Measurements from ENCODE around the gene URB2. TPM values are rescaled to one million over a fixed set of nuclear protein-coding genes. Genes with fewer than 3 reads are reported as not detected.

URB2 gene
- total RNA-seq, 1 experiment from 2014 or later = 21.9 TPM

DNA sequence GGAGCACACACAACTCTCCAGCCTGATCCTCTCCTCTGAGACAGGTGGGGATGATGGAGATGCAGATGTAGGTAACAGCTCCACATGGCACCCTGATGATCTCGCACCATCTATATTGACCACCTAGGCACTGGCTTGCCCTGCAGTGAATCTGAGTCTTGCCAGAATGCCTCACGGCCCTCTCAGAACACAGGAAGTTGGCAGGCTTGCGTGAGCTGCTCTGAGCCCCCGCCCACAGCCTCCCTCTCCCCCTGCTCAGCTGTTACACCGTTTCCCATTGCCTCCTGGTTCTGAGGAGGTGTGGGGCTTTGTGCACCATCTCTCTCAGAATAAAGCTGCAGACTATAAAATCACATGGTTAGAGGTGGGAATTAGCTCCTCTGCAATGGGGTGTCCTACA lies 48.0 kb downstream of the URB2 start:
- intact Hi-C loops (cut with micrococcal nuclease; ENCODE audit: unreplicated experiment) (no loop called here), in situ Hi-C loops (cut with HindIII; ENCODE audit: low pct_unique_long_range_greater_than_20kb, low sequenced_read_pairs) (no loop called here)
- Histone ChIP-seq H3K27ac (ENCODE audit: low read length) (no peak overlapping the region), H3K4me1 (ENCODE audit: control insufficient read depth, insufficient read depth, low read length) (no peaks in the 10 kb centered on the region), H3K4me3 (ENCODE audit: low read depth in 2 of 2, low read length in 2 of 2) (no peak overlapping the region), H3K9me3 (ENCODE audit: control insufficient read depth, insufficient read depth, low read depth, low read length) (no peaks in the 10 kb centered on the region), H3K27me3 (ENCODE audit: control insufficient read depth, insufficient read depth, low read length) (no peaks in the 10 kb centered on the region), H3K36me3 (ENCODE audit: control insufficient read depth, insufficient read depth, low read length) (no peaks in the 10 kb centered on the region)
- POLR2A ChIA-PET = no interaction called here
- BruUV-seq (replicated peaks) = no TSS peak
- no peak for ATAC-seq
- DNase-seq (ENCODE audit: low read depth, low spot score) = no peak
- no peak for TF ChIP-seq SIN3A (IDR thresholded peaks at IDR 0.05; ENCODE audit: borderline replicate concordance, insufficient read depth, low read depth, low read length)
- no peak for TF ChIP-seq REST (IDR thresholded peaks at IDR 0.05; ENCODE audit: insufficient read depth in 1 of 2, low read depth in 2 of 2, low read length in 1 of 2)
- TF ChIP-seq, protein P1, sequence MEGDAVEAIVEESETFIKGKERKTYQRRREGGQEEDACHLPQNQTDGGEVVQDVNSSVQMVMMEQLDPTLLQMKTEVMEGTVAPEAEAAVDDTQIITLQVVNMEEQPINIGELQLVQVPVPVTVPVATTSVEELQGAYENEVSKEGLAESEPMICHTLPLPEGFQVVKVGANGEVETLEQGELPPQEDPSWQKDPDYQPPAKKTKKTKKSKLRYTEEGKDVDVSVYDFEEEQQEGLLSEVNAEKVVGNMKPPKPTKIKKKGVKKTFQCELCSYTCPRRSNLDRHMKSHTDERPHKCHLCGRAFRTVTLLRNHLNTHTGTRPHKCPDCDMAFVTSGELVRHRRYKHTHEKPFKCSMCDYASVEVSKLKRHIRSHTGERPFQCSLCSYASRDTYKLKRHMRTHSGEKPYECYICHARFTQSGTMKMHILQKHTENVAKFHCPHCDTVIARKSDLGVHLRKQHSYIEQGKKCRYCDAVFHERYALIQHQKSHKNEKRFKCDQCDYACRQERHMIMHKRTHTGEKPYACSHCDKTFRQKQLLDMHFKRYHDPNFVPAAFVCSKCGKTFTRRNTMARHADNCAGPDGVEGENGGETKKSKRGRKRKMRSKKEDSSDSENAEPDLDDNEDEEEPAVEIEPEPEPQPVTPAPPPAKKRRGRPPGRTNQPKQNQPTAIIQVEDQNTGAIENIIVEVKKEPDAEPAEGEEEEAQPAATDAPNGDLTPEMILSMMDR (IDR thresholded peaks at IDR 0.05) = no peak
- no peak for TF ChIP-seq POLR2AphosphoS5 (IDR thresholded peaks at IDR 0.05; ENCODE audit: low read depth, low read length)
- no peak for TF ChIP-seq TCF7L2 (IDR thresholded peaks at IDR 0.05; ENCODE audit: low read depth, low read length)
- CTCF ChIA-PET = no interaction called here

- DNase-seq (ENCODE audit: low read depth, low spot score) (no peak), ATAC-seq (no peak)
- TF ChIP-seq POLR2AphosphoS5 (IDR thresholded peaks at IDR 0.05; ENCODE audit: low read depth, low read length) (no peak), TCF7L2 (IDR thresholded peaks at IDR 0.05; ENCODE audit: low read depth, low read length) (no peak), REST (IDR thresholded peaks at IDR 0.05; ENCODE audit: insufficient read depth in 1 of 2, low read depth in 2 of 2, low read length in 1 of 2) (no peak), SIN3A (IDR thresholded peaks at IDR 0.05; ENCODE audit: borderline replicate concordance, insufficient read depth, low read depth, low read length) (no peak)
- TF ChIP-seq, protein P1 (IDR thresholded peaks at IDR 0.05) = no peak
- Histone ChIP-seq H3K36me3 (ENCODE audit: control insufficient read depth, insufficient read depth, low read length) (no peaks in the 10 kb centered on the region), H3K4me3 (ENCODE audit: low read depth in 2 of 2, low read length in 2 of 2) (no peak overlapping the region), H3K27ac (ENCODE audit: low read length) (no peak overlapping the region), H3K4me1 (ENCODE audit: control insufficient read depth, insufficient read depth, low read length) (no peaks in the 10 kb centered on the region), H3K27me3 (ENCODE audit: control insufficient read depth, insufficient read depth, low read length) (no peaks in the 10 kb centered on the region), H3K9me3 (ENCODE audit: control insufficient read depth, insufficient read depth, low read depth, low read length) (no peaks in the 10 kb centered on the region)
- intact Hi-C loops (cut with micrococcal nuclease; ENCODE audit: unreplicated experiment) = no loop called here
- BruUV-seq (replicated peaks) = no TSS peak
- POLR2A ChIA-PET = interaction anchor here (0.6 kb wide), 1 partner anchor 91 kb away, joined by 3 read pairs; no protein-coding TSS in a partner anchor
- in situ Hi-C loops (cut with HindIII; ENCODE audit: low pct_unique_long_range_greater_than_20kb, low sequenced_read_pairs) = no loop called here
- CTCF ChIA-PET = interaction anchor here (0.7 kb wide), 1 partner anchor 491 kb away, joined by 3 read pairs; no protein-coding TSS in a partner anchor
These were observed 49.3 kb downstream of the URB2 start for GRCh38 chr1:229675396-229675795.

All from Panc1 (cell line).